Trophoblast cell (in vitro differentiated cells and primary cell): ENCODE results near the gene PRELID1.
"Not testable (repeated sequence)": the region's sequence is repeated elsewhere in the genome, so short reads cannot be mapped to it uniquely, and the experiment has no call there.

Source experiments
- DNase-seq, 2 donors: peaks; one replicate each; pipeline ENCODE4 v3.0.0-alpha.2; 2016
- H2AFZ ChIP-seq: 2 replicates; pipeline ENCODE4 v1.6.1; 2013; ENCODE audit warnings: low read length, moderate library complexity, mild to moderate bottlenecking; ENCODE audit not compliant: insufficient read depth, poor library complexity
- H2AK5ac ChIP-seq: 2 replicates; pipeline ENCODE4 v1.6.1; 2013; ENCODE audit warnings: mild to moderate bottlenecking, low read length
- H2BK120ac ChIP-seq: 2 replicates; pipeline ENCODE4 v1.6.1; 2013; ENCODE audit warnings: low read length, mild to moderate bottlenecking, moderate library complexity; ENCODE audit not compliant: insufficient read depth, poor library complexity
- H2BK12ac ChIP-seq: 2 replicates; pipeline ENCODE4 v1.6.1; 2013; ENCODE audit warnings: mild to moderate bottlenecking, low read length, moderate library complexity
- H2BK5ac ChIP-seq: 2 replicates; pipeline ENCODE4 v1.6.1; 2013; ENCODE audit warnings: low read length, low read depth, moderate library complexity, mild to moderate bottlenecking; ENCODE audit not compliant: poor library complexity
- H3K14ac ChIP-seq: 2 replicates; pipeline ENCODE4 v1.6.1; 2013; ENCODE audit warnings: mild to moderate bottlenecking, low read length
- H3K18ac ChIP-seq: 2 replicates; pipeline ENCODE4 v1.6.1; 2013; ENCODE audit warnings: mild to moderate bottlenecking, low read length
- H3K23ac ChIP-seq: 2 replicates; pipeline ENCODE4 v1.6.1; 2013; ENCODE audit warnings: low read length
- H3K27ac ChIP-seq: 2 replicates; pipeline ENCODE4 v1.5.1; 2013; ENCODE audit warnings: low read depth, mild to moderate bottlenecking, inconsistent platforms, low read length, moderate library complexity
- H3K27me3 ChIP-seq: 2 replicates; pipeline ENCODE4 v1.6.1; 2013; ENCODE audit warnings: inconsistent platforms, mild to moderate bottlenecking, low read length, moderate library complexity; ENCODE audit not compliant: insufficient read depth
- H3K36me3 ChIP-seq, 2 experiments: 1 replicate in 1 of 2; 2 replicates in 1 of 2; pipeline ENCODE4 v1.6.1; 2013; ENCODE audit warnings: low read length in 2 of 2, mild to moderate bottlenecking in 2 of 2, moderate library complexity in 1 of 2; ENCODE audit not compliant: insufficient read depth in 2 of 2, control insufficient read depth in 1 of 2
- H3K4ac ChIP-seq: 2 replicates; pipeline ENCODE4 v1.6.1; 2013; ENCODE audit warnings: low read depth, mild to moderate bottlenecking, low read length, moderate library complexity
- H3K4me1 ChIP-seq, 2 experiments: 1 replicate in 1 of 2; 2 replicates in 1 of 2; pipeline ENCODE4 v1.6.1; 2013; ENCODE audit warnings: low read length in 2 of 2, mild to moderate bottlenecking in 2 of 2, moderate library complexity in 1 of 2; ENCODE audit not compliant: insufficient read depth in 2 of 2, control insufficient read depth in 1 of 2
- H3K4me2 ChIP-seq: 2 replicates; pipeline ENCODE4 v1.6.1; 2013; ENCODE audit warnings: inconsistent platforms, mild to moderate bottlenecking, low read length, moderate library complexity
- H3K4me3 ChIP-seq: 2 replicates; pipeline ENCODE4 v1.5.1; 2013; ENCODE audit warnings: mild to moderate bottlenecking, low read depth, low read length, inconsistent platforms
- H3K79me1 ChIP-seq: one replicate; pipeline ENCODE4 v1.6.1; 2013; ENCODE audit warnings: low read length
- H3K79me2 ChIP-seq: 2 replicates; pipeline ENCODE4 v1.6.1; 2013; ENCODE audit warnings: low read length, mild to moderate bottlenecking; ENCODE audit not compliant: control insufficient read depth, insufficient read depth, poor library complexity
- H3K9ac ChIP-seq: 2 replicates; pipeline ENCODE4 v1.6.1; 2013; ENCODE audit warnings: mild to moderate bottlenecking, low read length
- H3K9me3 ChIP-seq: 2 replicates; pipeline ENCODE4 v1.6.1; 2013; ENCODE audit warnings: low read depth, mild to moderate bottlenecking, control low read depth, inconsistent platforms, low read length; ENCODE audit not compliant: insufficient read depth
- H4K12ac ChIP-seq: 2 replicates; pipeline ENCODE4 v1.6.1; 2013; ENCODE audit warnings: low read depth, mild to moderate bottlenecking, low read length, moderate library complexity
- H4K8ac ChIP-seq: 2 replicates; pipeline ENCODE4 v1.6.1; 2013; ENCODE audit warnings: low read depth, mild to moderate bottlenecking, low read length, moderate library complexity
- H4K91ac ChIP-seq: one replicate; pipeline ENCODE4 v1.6.1; 2013; ENCODE audit warnings: low read depth, mild to moderate bottlenecking, low read length, moderate library complexity
- WGBS: extraction: QIAGEN DNeasy Blood & Tissue Kit; methylation state at CpG from one replicate; pipeline ENCODE4 v1.1.7; 2013; ENCODE audit warnings: missing lambda C conversion rate; ENCODE audit not compliant: insufficient read length, insufficient coverage; ENCODE audit errors: extremely low coverage; 5-methylcytosine and 5-hydroxymethylcytosine counted together

The PRELID1 gene

GRCh38 chr5:177339107-177339638 lies 35.6 kb downstream of the PRELID1 start:
- no CpG with 5 or more reads among the region's 11 CpGs for WGBS
- Histone ChIP-seq H3K9ac (no peak overlapping the region), H3K79me1 (no peaks in the 10 kb centered on the region), H3K27ac (no peak overlapping the region), H2AK5ac (no peak overlapping the region), H2BK120ac (no peak overlapping the region), H2AFZ (no peak overlapping the region), H3K9me3 (no peaks in the 10 kb centered on the region), H4K91ac (no peak overlapping the region), H3K4ac (no peak overlapping the region), H3K4me1 (peaks cover 0 to 3% of the 10 kb centered on the region in 2 experiments), H3K27me3 (no peaks in the 10 kb centered on the region), H2BK5ac (no peak overlapping the region), H3K4me2 (no peak overlapping the region), H3K4me3 (peak overlapping the region; percentile 14), H3K79me2 (peaks cover 2% of the 10 kb centered on the region), H3K14ac (no peak overlapping the region), H3K36me3 (peaks cover 56 to 60% of the 10 kb centered on the region in 2 experiments), H4K12ac (peak overlapping the region; percentile 31), H3K18ac (no peak overlapping the region), H4K8ac (no peak overlapping the region), H3K23ac (no peak overlapping the region), H2BK12ac (no peak overlapping the region)
- no peak for DNase-seq

- DNase-seq, H3K79me2 ChIP-seq, H3K4me1 ChIP-seq, H2BK12ac ChIP-seq, H2BK120ac ChIP-seq, H3K27ac ChIP-seq, H3K23ac ChIP-seq, H3K14ac ChIP-seq, H3K4me2 ChIP-seq, H3K27me3 ChIP-seq, H2AK5ac ChIP-seq, H2AFZ ChIP-seq, H2BK5ac ChIP-seq, H3K9me3 ChIP-seq, H4K12ac ChIP-seq, H3K9ac ChIP-seq, H3K18ac ChIP-seq, H4K8ac ChIP-seq, H3K79me1 ChIP-seq, H3K4me3 ChIP-seq, H3K4ac ChIP-seq, H4K91ac ChIP-seq: not testable (repeated sequence)
- peaks cover 24 to 31% of the 10 kb centered on the region in 2 experiments for H3K36me3 ChIP-seq
- WGBS, result no CpG with 5 or more reads among the region's 14 CpGs
These were observed 39.4 kb downstream of the PRELID1 start for GRCh38 chr5:177343000-177343399.

DNA sequence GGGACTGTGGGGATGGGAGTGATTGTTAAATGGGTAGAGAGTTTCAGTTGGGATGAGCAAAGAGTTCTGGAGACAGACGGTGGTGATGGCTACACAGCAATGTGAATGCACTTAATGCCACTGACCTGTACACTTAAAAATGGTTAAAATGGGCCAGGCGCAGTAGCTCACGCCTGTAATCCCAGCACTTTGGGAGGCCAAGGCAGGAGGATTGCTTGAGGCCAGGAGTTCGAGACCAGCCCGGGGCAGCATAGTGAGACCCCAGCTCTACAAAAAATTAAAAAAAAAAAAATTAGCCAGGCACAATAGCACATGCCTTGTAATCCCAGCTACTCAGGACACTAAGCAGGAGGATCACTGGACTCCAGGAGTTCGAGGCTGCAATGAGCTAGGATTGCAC lies 40.2 kb downstream of the PRELID1 start:
- no peak overlapping the region for H3K4me2 ChIP-seq
- H2BK12ac ChIP-seq, result no peak overlapping the region
- no CpG with 5 or more reads among the region's 6 CpGs for WGBS
- no peak overlapping the region for H4K12ac ChIP-seq
- no peak overlapping the region for H4K8ac ChIP-seq
- H3K79me1 ChIP-seq, result no peaks in the 10 kb centered on the region
- H2BK120ac ChIP-seq, result no peak overlapping the region
- no peak overlapping the region for H2AK5ac ChIP-seq
- peaks cover 3% of the 10 kb centered on the region for H3K79me2 ChIP-seq
- H2BK5ac ChIP-seq, result no peak overlapping the region
- no peak overlapping the region for H3K27ac ChIP-seq
- peaks cover 16 to 23% of the 10 kb centered on the region in 2 experiments for H3K36me3 ChIP-seq
- H3K18ac ChIP-seq, result no peak overlapping the region
- H3K4me1 ChIP-seq, result peaks cover 0 to 3% of the 10 kb centered on the region in 2 experiments
- no peak overlapping the region for H3K4ac ChIP-seq
- H3K9me3 ChIP-seq, result peaks cover 1% of the 10 kb centered on the region
- no peaks in the 10 kb centered on the region for H3K27me3 ChIP-seq
- no peak overlapping the region for H3K9ac ChIP-seq
- H3K4me3 ChIP-seq, result no peak overlapping the region
- no peak overlapping the region for H2AFZ ChIP-seq
- H3K14ac ChIP-seq, result no peak overlapping the region
- no peak for DNase-seq
- H3K23ac ChIP-seq, result no peak overlapping the region
- no peak overlapping the region for H4K91ac ChIP-seq

GRCh38 chr5:177344891-177345290 lies 41.3 kb downstream of the PRELID1 start:
- Histone ChIP-seq H4K12ac (no peak overlapping the region), H3K4ac (no peak overlapping the region)
- no CpG with 5 or more reads among the region's 6 CpGs for WGBS

More at GRCh38 chr5:177344891-177345290, 41.3 kb downstream of the PRELID1 start:
- Histone ChIP-seq H3K9ac (no peak overlapping the region), H3K27ac (no peak overlapping the region), H4K91ac (no peak overlapping the region), H3K18ac (no peak overlapping the region), H2AFZ (no peak overlapping the region), H2BK120ac (no peak overlapping the region), H2BK5ac (no peak overlapping the region), H2AK5ac (no peak overlapping the region), H2BK12ac (no peak overlapping the region), H4K8ac (no peak overlapping the region), H3K79me1 (no peaks in the 10 kb centered on the region), H3K23ac (no peak overlapping the region), H3K4me1 (peaks cover 0 to 2% of the 10 kb centered on the region in 2 experiments), H3K9me3 (peaks cover 1% of the 10 kb centered on the region), H3K36me3 (peaks cover 11 to 17% of the 10 kb centered on the region in 2 experiments), H3K79me2 (peaks cover 3% of the 10 kb centered on the region), H3K27me3 (no peaks in the 10 kb centered on the region), H3K4me2 (no peak overlapping the region), H3K14ac (no peak overlapping the region), H3K4me3 (no peak overlapping the region)
- DNase-seq, result peak; percentile 78 to 81
